GM18511 (cell line): ENCODE data around the gene AIFM2.
A peak's percentile ranks its signal among the peaks of the same experiment; 100 is the strongest.
"Not testable (repeated sequence)": the region's sequence is repeated elsewhere in the genome, so short reads cannot be mapped to it uniquely, and the experiment has no call there.

Experiments
- ATAC-seq: cut with Tn5 transposase; IDR thresholded peaks from one replicate; pipeline ENCODE4 v1.9.1; 2021; ENCODE audit warnings: mild to moderate bottlenecking, moderate library complexity; ENCODE audit not compliant: unreplicated experiment

AIFM2 gene

DNA sequence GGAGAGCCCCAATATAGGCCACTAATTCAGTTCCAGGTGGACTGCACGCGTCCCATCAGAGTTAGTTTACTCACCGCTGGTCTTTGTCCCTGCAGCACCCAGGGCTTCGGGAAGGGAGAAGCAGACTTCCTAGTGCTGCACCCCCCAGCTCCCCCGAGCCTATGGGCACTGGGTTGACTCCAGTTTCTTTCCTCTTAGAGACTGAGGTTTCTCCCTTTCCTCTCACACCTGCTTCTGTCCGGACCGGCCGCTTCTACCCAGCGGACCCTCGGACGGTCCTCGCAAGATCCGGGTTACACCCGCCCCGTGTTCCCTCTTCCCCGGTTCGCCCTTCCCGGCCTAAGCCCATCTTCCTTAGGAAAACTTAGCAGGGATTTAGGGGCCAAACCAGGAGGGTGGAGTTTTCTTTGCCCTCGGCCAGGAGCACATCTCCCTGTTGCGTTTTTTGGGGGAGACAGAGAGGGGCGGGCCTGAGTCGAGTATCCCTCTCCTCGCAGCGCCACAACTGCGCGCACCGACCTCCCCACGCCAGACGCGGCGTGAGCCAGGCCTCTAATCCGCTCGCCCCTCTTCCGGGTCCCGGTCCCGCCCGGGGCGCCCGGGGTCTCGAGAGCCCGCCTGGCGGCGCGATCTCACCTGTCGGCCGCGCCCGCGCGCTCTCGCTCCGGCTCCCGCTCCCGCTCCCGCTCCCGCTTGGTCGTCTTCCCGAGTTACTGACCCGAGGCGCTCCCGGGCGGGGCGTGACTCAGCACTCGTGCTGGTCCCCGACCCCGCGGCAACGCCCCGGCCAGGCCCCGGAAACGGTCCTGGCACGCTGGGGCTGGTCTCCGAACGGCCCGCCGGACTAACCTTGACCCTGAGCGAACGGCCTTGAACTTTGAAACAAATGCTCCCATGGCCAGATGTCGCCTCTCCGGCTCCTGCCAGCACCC is at the start of gene AIFM2:
TSS of gene AIFM2 (minus strand) at position 728 of the 932 bp plus-strand sequence. CDS start 8,741 bp downstream, outside the sequence.
- peak; percentile 77 for ATAC-seq

DNA sequence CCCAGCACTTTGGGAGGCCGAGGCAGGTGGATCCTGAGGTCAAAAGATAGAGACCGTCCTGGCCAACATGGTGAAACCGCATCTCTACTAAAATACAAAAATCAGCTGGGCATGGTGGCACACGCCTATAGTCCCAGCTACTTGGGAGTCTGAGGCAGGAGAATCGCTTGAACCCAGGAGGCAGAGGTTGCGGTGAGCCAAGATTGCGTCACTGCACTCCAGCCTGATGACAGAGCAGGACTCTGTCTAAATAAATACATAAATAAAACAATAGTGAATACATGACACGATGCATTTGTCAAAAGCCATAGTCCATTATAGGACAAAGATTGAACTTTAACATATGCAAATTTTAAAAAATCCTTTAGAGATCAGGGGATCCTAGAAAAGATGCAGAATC is 46.6 kb upstream of the AIFM2 start:
- not testable (repeated sequence) for ATAC-seq

DNA sequence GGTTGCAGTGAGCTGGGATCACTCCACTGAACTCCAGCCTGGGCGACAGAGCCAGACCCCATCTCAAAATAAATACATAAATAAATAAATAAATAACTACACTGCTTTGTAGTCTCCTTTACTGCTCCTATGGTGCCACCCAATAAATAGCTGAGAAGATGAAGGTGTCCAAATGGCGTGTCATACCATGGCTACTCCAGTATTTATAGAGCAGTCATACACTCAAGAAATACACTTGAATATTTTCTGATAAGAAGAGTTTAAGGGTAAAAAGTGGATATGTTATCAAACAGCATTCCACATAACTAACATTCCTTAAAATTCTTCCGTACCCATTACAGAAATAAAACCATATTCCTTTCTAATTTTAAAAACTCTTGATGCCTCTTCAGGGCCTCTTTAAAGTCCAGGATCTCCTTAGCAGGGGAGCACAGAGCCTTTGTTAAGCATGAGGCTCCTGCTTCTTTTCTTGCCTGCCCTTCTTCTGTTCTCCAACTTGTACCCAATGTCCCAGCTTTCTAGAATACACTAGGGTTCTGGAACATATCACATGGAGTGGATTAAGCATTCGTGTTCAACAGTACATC is 45.6 kb upstream of the AIFM2 start:
- no peak for ATAC-seq

DNA sequence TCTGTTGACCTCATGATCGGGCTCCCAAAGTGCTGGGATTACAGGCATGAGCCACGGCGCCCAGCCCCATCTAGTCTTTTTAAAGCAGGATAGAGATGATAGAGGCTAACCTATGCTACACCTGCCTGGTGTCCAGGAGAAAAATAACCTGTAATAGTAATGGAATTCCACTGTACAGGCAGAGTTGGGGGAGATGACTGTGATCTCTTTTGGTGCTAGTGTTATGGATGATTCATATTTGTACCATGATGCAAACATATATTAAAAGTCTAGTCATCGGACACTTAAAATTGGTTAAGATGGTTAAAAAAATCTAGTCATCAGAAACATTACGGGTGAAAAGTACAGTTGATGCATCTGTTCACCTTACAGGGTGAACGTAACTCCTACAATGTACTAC is 43.8 kb upstream of the AIFM2 start:
- ATAC-seq, result no peak

DNA sequence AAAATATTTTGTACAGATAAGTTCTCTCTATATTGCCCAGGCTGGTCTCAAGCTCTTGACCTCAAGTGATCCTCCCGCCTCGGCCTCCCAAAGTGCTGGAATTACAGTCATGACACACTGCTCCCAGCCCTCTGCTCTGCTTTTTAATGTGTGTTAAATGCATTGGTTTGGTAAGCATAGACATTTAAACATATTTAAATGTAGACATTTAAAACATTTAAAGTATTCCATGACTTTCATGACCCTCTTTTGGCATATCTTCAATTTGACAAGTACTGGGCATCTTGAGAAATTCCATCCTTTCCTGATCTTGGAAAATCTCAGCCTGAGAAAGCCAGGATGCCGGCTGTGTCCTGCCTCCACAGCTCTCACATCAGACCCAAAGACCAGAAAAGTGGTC is 42.9 kb upstream of the AIFM2 start:
- ATAC-seq, result no peak

DNA sequence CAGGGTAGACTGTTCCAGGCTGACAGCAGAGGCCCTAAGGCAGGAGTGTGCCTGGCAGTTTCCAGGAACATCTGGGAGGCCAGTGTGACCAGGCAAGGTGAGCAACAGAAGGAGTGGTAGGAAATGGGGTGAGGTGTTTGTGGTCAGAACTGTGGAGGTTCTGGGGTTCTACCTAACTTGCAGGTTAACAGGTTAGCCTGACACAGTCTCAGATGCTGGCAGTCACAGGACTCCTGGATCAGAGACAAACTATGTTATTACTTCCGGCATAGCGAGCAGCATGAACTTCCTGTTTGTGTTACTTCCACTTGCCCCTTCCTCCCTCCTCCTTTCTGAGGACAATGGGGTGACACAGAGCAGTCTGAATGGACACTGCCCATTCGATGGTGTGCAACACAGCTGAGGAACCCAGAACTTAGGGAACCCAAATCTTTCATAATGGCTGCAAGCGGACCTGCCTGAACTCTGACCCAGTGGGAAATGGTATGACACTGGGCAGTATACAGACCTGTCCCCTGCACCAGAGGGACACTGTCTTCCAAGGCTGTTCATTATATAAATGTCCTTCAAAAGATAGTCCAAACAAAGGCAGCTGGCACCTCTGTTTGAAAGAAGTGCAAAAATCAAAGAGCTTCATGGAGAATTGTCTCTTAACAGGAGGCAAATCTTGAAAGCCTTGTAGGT is 41.6 kb upstream of the AIFM2 start:
- ATAC-seq, result no peak

DNA sequence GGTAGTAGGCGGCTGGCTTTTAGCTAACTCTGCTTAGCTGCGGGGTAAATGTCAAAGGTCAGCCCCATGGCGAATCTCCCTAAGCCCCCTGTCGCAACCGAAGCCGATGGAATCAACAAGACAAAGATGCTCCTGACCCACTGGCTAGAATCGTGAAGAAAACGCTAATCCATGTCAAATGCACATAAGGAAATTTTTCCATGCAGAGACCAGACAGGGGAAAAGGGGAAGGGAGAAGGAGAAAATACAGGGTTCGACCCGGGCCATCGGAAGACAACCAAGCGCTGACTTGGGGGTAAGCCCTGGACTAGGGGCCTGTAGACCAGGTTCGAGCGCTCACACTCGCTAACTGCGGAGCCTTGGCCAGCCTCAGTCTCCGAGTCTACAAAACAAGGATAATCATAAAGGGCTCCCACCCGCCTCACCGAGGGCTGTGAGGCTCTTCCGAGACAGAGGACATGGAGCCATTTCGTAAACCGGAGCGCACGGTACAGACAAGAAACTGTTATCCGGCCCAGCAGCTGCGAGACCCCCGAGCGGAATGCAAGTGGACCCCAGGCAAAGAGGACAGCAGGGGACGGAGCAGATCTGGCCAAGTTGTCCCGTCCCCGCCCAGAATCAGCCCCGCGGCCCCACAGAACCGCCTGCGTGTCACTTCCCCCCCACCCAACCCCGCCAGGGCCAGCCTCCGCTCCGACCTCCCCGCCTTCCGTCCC is 37.2 kb upstream of the AIFM2 start:
- ATAC-seq, result peak; percentile 17

DNA sequence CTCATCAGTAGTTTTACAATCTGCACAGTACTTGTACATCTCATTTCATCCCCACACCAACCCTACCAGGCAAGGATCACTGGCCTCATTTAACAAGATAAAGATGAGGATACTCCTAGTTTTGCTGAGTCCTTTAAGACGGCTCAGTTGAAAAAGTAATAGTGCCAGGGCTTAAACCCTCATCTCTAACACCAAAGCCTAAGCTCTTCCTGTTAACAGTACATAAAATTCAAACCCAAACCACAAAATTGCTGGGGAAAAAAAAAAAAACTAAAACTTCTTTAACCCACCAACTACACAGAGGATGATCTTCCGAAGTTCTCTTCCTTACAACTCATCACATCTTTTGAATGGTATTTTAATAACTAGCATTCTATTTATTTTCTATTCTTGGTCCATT is 36.4 kb upstream of the AIFM2 start:
- no peak for ATAC-seq

DNA sequence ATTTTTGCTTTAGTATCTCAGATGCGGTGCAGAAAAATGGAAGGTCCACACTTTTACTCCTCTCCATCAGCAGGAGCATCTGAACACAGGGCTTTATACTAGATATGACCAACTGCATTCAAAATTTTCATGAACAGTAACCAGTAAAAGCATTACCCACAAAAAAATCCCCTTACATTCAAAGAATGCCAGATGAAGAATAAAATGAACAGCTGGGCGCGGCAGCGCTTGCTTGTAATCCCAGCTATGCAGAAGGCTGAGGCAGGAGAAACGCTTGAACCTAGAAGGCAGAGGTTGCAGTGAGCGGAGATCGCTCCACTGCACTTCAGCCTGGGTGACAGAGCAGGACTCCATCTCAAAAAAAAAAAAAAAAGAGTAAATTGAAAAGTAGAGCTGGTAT is 34.6 kb upstream of the AIFM2 start:
- no peak for ATAC-seq

DNA sequence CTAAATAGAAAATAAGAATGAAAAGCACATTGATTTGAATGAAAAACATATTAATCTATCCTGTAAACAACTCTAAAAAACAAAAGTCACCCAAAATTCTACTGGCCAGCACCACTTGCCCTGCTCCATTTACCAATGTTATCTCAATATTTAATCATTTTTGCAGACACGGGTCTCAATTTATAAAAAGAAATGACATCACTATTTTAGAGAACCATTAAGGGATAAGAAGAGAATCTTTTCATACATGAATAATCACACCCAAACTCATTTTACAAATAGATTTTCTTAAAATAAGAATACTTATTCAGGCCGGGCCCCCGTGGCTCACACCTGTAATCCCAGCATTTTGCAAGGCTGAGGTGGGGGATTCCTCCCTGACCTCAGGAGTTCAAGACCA is 33.8 kb upstream of the AIFM2 start:
- no peak for ATAC-seq

DNA sequence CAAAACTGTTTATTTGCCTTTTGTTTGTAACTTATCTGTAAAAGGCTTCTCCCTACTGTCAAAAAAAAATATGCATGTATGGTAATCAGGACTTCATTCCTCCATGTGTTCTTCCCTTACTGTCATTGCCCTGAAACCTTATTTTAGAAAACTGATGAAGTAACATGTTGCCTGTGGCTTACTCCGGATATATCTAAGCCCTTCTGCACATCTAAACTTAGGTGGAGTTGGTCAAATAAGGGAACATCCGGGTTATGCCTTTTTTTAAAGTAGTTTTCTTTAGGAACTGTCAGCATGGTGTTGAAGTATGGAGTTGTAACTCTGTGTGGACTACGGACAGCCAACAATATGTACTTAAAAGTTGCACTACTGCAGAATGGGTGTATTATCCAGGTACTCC is 31.5 kb upstream of the AIFM2 start:
- ATAC-seq, result no peak

DNA sequence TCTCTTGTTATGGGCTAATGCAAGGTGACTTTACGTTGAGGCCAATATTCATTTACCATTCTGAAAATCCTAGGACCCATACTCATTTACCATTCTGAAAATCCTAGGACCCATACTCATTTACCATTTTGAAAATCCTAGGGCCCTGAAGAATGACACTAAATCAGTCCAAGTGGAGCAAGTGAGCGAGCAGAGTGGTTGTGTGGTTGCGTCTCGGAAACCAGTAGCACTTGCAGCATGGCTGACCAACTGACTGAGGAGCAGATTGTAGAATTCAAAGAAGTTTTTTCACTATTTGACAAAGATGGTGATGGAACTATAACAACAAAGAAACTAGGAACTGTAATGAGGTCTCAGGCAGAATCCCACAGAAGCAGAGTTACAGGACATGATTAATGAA is 30.8 kb upstream of the AIFM2 start:
- no peak for ATAC-seq

DNA sequence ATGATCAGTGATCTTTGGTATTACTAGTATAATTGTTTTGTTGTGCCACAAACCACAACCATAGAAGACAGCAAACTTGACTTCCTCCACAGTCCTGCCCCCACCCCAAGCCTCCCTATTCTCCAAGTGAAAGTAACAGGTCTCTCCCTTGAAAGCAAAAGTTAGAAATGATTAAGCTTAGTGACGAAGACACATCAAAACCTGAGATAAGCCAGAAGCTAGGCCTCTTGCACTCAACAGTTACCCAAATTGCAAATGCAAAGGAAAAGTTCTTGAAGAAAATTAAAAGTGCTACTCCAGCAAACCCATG is 30.2 kb upstream of the AIFM2 start:
- ATAC-seq, result peak; percentile 93

DNA sequence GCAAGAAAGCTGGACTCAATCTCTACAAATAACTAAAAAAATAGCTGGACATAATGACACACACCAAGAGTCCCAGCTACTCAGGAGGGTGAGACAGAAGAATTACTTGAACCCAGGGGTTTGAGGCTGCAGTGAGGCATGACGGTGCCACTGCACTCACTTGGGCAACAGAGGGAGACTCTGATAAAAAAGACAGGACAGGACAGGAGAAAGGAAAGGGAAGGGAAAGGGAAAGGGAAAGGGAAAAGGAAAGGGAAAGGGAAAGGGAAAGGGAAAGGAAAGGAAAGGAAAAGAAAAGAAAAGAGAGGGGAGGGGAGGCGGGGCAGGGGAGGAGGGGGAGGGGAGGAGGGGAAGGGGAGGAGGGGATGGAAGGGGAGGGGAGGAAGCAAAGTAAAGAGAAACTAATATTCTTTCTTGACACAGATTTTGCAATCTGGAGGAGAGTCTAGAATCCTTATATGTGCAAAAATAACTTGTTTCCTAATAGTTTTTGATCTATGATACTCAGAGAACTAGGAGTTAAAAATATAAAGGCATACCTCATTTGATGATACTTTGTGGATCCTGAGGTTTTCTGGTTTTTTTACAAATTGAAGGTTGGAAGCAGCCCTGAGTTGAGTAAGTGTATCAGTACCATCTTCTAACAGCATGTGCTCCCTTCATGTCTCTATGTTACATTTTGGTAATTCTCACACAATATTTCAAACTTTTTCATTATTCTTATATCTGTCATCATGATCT is 29.7 kb upstream of the AIFM2 start:
- ATAC-seq, result peak; percentile 36

DNA sequence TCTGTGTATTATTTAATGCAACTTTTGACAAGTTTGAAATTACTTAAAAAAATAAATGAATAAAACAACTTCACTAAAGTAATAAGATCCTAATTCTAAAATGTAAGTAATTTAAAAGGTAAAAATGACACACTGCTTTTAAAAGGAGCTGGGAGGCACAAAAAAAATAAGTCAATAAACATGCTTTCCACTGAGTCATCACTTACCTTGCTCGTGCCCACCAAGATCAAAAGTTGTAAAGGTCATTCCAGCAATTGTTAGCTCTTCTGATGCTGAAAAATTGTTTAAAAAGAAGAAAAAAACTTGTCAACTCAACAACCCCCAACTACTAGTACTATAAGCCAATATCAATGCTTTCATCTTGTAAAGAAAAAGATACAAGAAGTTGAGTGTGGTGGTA is 28.2 kb upstream of the AIFM2 start:
- no peak for ATAC-seq

DNA sequence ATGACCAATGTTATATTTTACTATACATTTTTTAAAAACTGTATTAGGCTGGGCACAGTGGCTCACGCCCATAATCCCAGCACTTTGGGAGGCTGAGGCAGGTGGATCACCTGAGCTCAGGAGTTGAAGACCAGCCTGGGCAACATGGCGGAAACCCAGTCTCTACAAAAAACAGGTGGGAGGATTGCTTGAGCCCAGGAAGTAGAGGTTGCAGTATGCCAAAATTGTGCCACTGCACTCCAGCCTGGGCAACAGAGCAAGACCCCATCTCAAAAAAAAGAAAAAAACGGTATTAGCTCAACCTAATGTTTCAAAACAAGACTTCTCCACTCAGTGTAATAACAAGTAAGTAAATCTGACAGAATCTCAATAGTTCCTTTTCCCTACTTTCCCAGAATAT is 26.7 kb upstream of the AIFM2 start:
- ATAC-seq, result not testable (repeated sequence)

DNA sequence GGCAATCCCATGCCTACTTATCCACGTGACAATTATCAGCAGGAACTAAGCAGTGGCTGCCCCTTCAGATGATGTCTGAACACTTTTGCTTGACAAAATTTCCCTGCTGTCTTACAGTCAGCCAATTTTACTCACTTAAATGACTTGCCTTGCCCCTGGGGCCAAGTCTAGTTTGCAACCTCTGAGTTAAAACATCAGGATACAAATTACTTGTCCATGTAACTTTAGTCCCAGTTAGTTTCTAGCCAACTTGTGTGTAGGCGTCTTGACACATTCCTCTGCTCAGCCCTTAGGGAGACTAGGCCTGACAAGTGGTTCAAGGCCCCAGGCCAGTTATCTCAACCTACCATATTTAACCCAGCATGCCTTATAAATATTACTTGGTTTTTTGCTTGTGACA is 25.5 kb upstream of the AIFM2 start:
- ATAC-seq, result no peak

DNA sequence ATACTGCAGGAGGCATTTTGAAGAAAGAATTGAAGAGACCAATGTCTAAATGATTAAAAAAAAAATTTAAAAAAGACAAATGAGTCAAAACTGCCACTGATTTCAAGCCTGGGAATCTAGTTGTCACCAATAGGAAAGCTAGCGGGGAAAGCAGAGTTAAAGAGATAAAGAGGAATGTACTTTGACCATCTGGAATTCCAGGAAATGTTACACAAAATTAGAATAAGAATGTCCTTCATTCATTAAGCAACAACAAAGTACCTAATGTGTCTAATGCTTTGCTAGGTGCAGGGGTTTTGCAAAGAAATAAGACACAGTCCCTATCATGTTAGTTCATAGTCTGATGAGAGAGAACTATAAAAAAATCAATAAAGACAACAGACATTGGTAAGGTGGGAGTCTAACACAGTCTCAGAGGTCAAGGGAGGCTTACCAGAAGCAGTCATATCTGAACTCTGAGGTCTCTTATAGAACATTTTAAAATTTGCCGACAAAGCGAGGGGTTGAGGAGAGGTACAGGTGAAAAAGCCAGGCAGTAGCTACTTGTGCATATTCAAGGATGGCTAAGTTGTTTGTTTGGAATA is 22.7 kb upstream of the AIFM2 start:
- ATAC-seq, result no peak

DNA sequence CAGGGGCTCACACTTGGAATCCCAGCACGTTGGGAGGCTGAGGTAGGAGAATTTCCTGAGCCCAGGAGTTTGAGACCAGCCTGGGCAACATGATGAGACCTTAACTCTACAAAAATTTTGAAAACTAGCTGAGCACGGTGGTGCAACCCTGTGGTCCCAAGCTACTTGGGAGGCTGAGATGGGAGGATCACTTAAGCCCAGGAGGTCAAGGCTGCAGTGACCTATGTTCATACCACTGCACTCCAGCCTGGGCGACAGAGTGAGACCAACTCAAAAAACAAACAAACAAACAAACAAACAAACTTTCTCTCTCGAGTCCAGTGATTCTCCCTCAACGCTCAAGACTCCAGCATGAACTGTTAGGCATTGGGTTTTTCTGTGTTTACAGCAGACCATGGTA is 15.9 kb upstream of the AIFM2 start:
- ATAC-seq, result no peak

DNA sequence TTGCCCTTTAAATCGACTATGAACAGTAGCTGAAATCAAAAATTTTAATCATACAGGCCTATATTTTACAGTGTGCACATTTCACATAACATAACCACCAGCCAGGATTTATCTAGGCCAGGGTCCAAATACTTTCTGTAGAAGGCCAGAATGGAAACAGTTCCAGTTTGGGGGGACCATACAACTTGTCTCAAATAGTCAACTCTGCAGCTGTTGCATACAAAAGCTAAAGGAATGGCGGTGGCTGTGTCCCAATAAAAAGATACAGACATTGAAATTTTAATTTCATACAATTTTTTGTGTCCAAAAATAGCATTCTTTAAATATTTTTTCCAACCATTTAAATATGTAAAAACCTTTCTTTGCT is 14.6 kb upstream of the AIFM2 start:
- ATAC-seq, result no peak
